Gastroesophageal sphincter (tissue), 2 donors: ENCODE data around the gene IVD.

Experiments
- POLR2A ChIP-seq, 2 donors: fragments of 450-650 bp; IDR thresholded peaks; one replicate each; pipeline ENCODE4 v1.6.1; 2017; ENCODE audit warnings: antibody characterized with exemption in 2 of 2, mild to moderate bottlenecking in 2 of 2, moderate library complexity in 1 of 2
- POLR2AphosphoS5 ChIP-seq: sonication (generic); formaldehyde crosslinking; IDR thresholded peaks from one replicate; pipeline ENCODE4 v1.6.1; 2017; ENCODE audit warnings: antibody characterized with exemption

- no peak for TF ChIP-seq POLR2AphosphoS5
- TF ChIP-seq POLR2A (IDR thresholded peaks at IDR 0.05): no peak
Measured at GRCh38 chr15:40443255-40443654, 37.7 kb downstream of the IVD start.
